GM10266 (cell line): ENCODE measurements around the gene PHLDA1.

Experiments used
- DNase-seq: peaks from one replicate; pipeline ENCODE4 v3.0.0; 2012; ENCODE audit errors: extremely low spot score
- CTCF ChIP-seq: IDR thresholded peaks from 2 replicates; pipeline ENCODE4 v1.5.1; 2012; ENCODE audit warnings: mild to moderate bottlenecking, low read depth; ENCODE audit not compliant: control insufficient read depth, insufficient read depth; ENCODE audit errors: missing control alignments

PHLDA1 gene

GRCh38 chr12:76031414-76032042, at the start of gene PHLDA1:
PHLDA1 (minus strand) TSS chr12:76031776.
- TF ChIP-seq CTCF = peak; percentile 68
- DNase-seq = peak; percentile 93

- no peak for TF ChIP-seq CTCF
- DNase-seq = no peak
Measured at GRCh38 chr12:76080729-76081415, 49.3 kb upstream of the PHLDA1 start.

GRCh38 chr12:76080017-76080728, 48.6 kb upstream of the PHLDA1 start:
- TF ChIP-seq CTCF = no peak
- no peak for DNase-seq

DNA sequence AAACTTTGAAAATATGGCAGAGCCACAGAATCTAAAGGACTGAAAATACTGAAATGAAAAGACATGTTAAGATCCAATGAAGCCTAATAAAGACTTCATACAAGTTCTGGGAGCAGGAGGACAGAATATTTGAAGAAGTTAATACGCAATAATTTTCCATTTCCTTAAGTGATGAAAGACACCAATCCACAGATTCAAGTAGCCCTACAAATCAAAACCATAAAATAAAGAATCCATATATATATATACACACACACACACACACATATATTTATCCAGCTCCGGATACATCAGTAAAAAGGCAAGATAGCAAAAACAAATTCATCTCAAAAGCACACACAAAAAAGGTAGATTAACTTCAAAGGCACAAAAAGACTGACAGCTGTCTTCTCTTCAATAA, 47.2 kb upstream of the PHLDA1 start:
- no peak for DNase-seq
- no peak for TF ChIP-seq CTCF

DNA sequence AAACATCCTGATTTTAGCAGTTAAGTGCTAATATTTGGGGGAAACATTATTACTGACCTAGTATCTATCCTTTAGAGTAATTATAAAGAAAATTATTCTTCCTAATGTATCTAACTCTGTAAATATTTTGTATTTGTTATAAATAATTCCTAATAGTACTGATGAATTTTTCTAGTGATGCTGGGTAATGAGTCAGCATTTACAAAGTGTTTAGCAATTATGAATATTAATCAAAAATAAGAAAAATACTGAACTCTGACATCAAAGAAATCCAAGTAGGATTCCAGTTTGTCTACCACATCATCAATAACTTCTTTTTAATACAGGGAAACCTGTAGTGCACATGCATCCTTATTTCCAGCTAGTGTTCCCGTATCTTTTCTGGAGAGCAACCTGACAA, 43.9 kb upstream of the PHLDA1 start:
- no peak for DNase-seq
- no peak for TF ChIP-seq CTCF

GRCh38 chr12:76074701-76075336, 43.2 kb upstream of the PHLDA1 start:
- DNase-seq = no peak
- no peak for TF ChIP-seq CTCF
